ENCODE results near the gene PLEKHJ1.

The PLEKHJ1 gene

GRCh38 chr19:2232286-2233151 is 3.6 kb downstream of the PLEKHJ1 start:
- Histone ChIP-seq H3F3A (ENCODE audit: low read depth) (no peaks in the 10 kb centered on the region), H3K9me2 (replicated peaks; ENCODE audit: low read depth, low read length) (no peaks in the 10 kb centered on the region), H3K4me2 (ENCODE audit: low read depth, low read length, poor library complexity, severe bottlenecking) (no peak overlapping the region), H3K27me3 (ENCODE audit: insufficient read depth, low read length, poor library complexity, severe bottlenecking) (no peaks in the 10 kb centered on the region), H2AFZ (ENCODE audit: low read length) (no peak overlapping the region), H3K79me2 (ENCODE audit: insufficient read depth, low read length) (peaks cover 42% of the 10 kb centered on the region), H3K4me1 (ENCODE audit: insufficient read depth, low read length, poor library complexity, severe bottlenecking) (peaks cover 19% of the 10 kb centered on the region), H3K9ac (ENCODE audit: low read depth, low read length, poor library complexity, severe bottlenecking) (no peak overlapping the region), H3K9me3 (ENCODE audit: insufficient read depth, low read depth, low read length) (no peaks in the 10 kb centered on the region), H4K20me1 (ENCODE audit: insufficient read depth, low read length, poor library complexity, severe bottlenecking) (peaks cover 30% of the 10 kb centered on the region), H3K4me3 (ENCODE audit: low read length, poor library complexity, severe bottlenecking) (no peak overlapping the region), H3K36me3 (ENCODE audit: insufficient read depth, low read length) (peaks cover 29% of the 10 kb centered on the region; the same call in 1 of the 2 replicates)
- no peak for TF ChIP-seq EZH2phosphoT487 (IDR thresholded peaks at IDR 0.05; ENCODE audit: borderline replicate concordance)
- TF ChIP-seq, protein P1, sequence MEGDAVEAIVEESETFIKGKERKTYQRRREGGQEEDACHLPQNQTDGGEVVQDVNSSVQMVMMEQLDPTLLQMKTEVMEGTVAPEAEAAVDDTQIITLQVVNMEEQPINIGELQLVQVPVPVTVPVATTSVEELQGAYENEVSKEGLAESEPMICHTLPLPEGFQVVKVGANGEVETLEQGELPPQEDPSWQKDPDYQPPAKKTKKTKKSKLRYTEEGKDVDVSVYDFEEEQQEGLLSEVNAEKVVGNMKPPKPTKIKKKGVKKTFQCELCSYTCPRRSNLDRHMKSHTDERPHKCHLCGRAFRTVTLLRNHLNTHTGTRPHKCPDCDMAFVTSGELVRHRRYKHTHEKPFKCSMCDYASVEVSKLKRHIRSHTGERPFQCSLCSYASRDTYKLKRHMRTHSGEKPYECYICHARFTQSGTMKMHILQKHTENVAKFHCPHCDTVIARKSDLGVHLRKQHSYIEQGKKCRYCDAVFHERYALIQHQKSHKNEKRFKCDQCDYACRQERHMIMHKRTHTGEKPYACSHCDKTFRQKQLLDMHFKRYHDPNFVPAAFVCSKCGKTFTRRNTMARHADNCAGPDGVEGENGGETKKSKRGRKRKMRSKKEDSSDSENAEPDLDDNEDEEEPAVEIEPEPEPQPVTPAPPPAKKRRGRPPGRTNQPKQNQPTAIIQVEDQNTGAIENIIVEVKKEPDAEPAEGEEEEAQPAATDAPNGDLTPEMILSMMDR (conservative IDR thresholded peaks at IDR 0.05; ENCODE audit: low read length), result no peak

- Histone ChIP-seq H3K4me2 (ENCODE audit: low read depth, low read length, poor library complexity, severe bottlenecking) (no peak overlapping the region), H3K4me3 (ENCODE audit: low read length, poor library complexity, severe bottlenecking) (no peak overlapping the region), H3K9ac (ENCODE audit: low read depth, low read length, poor library complexity, severe bottlenecking) (no peak overlapping the region), H4K20me1 (ENCODE audit: insufficient read depth, low read length, poor library complexity, severe bottlenecking) (peaks cover 23% of the 10 kb centered on the region), H3K27me3 (ENCODE audit: insufficient read depth, low read length, poor library complexity, severe bottlenecking) (no peaks in the 10 kb centered on the region), H3K79me2 (ENCODE audit: insufficient read depth, low read length) (peaks cover 34% of the 10 kb centered on the region), H3K36me3 (ENCODE audit: insufficient read depth, low read length) (peaks cover 33% of the 10 kb centered on the region; the same call in 1 of the 2 replicates), H3K9me3 (ENCODE audit: insufficient read depth, low read depth, low read length) (no peaks in the 10 kb centered on the region), H3K9me2 (replicated peaks; ENCODE audit: low read depth, low read length) (no peaks in the 10 kb centered on the region), H3F3A (ENCODE audit: low read depth) (no peaks in the 10 kb centered on the region), H3K4me1 (ENCODE audit: insufficient read depth, low read length, poor library complexity, severe bottlenecking) (peaks cover 18% of the 10 kb centered on the region), H2AFZ (ENCODE audit: low read length) (no peak overlapping the region)
- no peak for TF ChIP-seq EZH2phosphoT487 (IDR thresholded peaks at IDR 0.05; ENCODE audit: borderline replicate concordance)
- TF ChIP-seq, protein P1 (conservative IDR thresholded peaks at IDR 0.05; ENCODE audit: low read length), result peak; percentile 35; the same call in 1 of the 2 replicates
Measured at GRCh38 chr19:2231621-2232221, 4.4 kb downstream of the PLEKHJ1 start.

- H3K9me2 ChIP-seq (replicated peaks; ENCODE audit: low read depth, low read length), result no peaks in the 10 kb centered on the region
- peaks cover 32% of the 10 kb centered on the region for H3K79me2 ChIP-seq (ENCODE audit: insufficient read depth, low read length)
- TF ChIP-seq, protein P1 (conservative IDR thresholded peaks at IDR 0.05; ENCODE audit: low read length), result no peak
- TF ChIP-seq EZH2phosphoT487 (IDR thresholded peaks at IDR 0.05; ENCODE audit: borderline replicate concordance), result no peak
- H3F3A ChIP-seq (ENCODE audit: low read depth), result no peaks in the 10 kb centered on the region
- H3K9ac ChIP-seq (ENCODE audit: low read depth, low read length, poor library complexity, severe bottlenecking), result no peak overlapping the region
- peaks cover 18% of the 10 kb centered on the region for H3K4me1 ChIP-seq (ENCODE audit: insufficient read depth, low read length, poor library complexity, severe bottlenecking)
- no peak overlapping the region for H2AFZ ChIP-seq (ENCODE audit: low read length)
- H3K27me3 ChIP-seq (ENCODE audit: insufficient read depth, low read length, poor library complexity, severe bottlenecking), result no peaks in the 10 kb centered on the region
- H3K4me2 ChIP-seq (ENCODE audit: low read depth, low read length, poor library complexity, severe bottlenecking), result no peak overlapping the region
- no peak overlapping the region for H3K4me3 ChIP-seq (ENCODE audit: low read length, poor library complexity, severe bottlenecking)
- no peaks in the 10 kb centered on the region for H3K9me3 ChIP-seq (ENCODE audit: insufficient read depth, low read depth, low read length)
- peaks cover 41% of the 10 kb centered on the region; the same call in 1 of the 2 replicates for H3K36me3 ChIP-seq (ENCODE audit: insufficient read depth, low read length)
- peaks cover 23% of the 10 kb centered on the region for H4K20me1 ChIP-seq (ENCODE audit: insufficient read depth, low read length, poor library complexity, severe bottlenecking)
Measured at GRCh38 chr19:2230807-2231533, 5.2 kb downstream of the PLEKHJ1 start.

All from Loucy (cell line).